HCT116 (cell line): ENCODE data around the gene ACLY.

ENCODE experiments used
- ATF3 ChIP-seq: IDR thresholded peaks from 2 replicates; pipeline ENCODE4 v1.6.1; 2012
- CTCF ChIP-seq, 3 experiments: fragments of 200-600 bp in 1 of 3; sonication (generic) in 1 of 3; IDR thresholded peaks in 2 of 3; conservative IDR thresholded peaks in 1 of 3; 2 replicates each; pipeline ENCODE4 v1.5.1; 2012 to 2017; ENCODE audit warnings: low read depth in 2 of 3, low read length in 2 of 3, antibody characterized with exemption in 1 of 3, borderline replicate concordance in 1 of 3, control low read depth in 1 of 3, mild to moderate bottlenecking in 1 of 3, mixed read lengths in 1 of 3, mixed run types in 1 of 3, moderate library complexity in 1 of 3; ENCODE audit not compliant: insufficient read depth in 1 of 3
- EZH2 ChIP-seq: fragments of 200-600 bp; sonication (generic); IDR thresholded peaks from 2 replicates; pipeline ENCODE4 v1.6.1; 2017; ENCODE audit warnings: antibody characterized with exemption, mixed run types
- EZH2phosphoT487 ChIP-seq: fragments of 200-600 bp; IDR thresholded peaks from 2 replicates; pipeline ENCODE4 v1.6.1; 2018; ENCODE audit warnings: antibody characterized with exemption, borderline replicate concordance
- POLR2A ChIP-seq: IDR thresholded peaks from 2 replicates; pipeline ENCODE4 v1.7.0; 2011; ENCODE audit warnings: borderline replicate concordance; ENCODE audit not compliant: insufficient read depth, insufficient read length; ENCODE audit errors: extremely low read depth
- POLR2AphosphoS5 ChIP-seq: IDR thresholded peaks from 2 replicates; pipeline ENCODE4 v1.6.1; 2011; ENCODE audit warnings: mild to moderate bottlenecking, low read depth, low read length, moderate library complexity
- RAD21 ChIP-seq: IDR thresholded peaks from 2 replicates; pipeline ENCODE4 v1.6.1; 2012; ENCODE audit warnings: low read depth, mild to moderate bottlenecking
- ZBTB33 ChIP-seq: IDR thresholded peaks from 2 replicates; pipeline ENCODE4 v1.6.1; 2011; ENCODE audit warnings: mild to moderate bottlenecking, low read length, moderate library complexity; ENCODE audit not compliant: insufficient replicate concordance; ENCODE audit errors: extremely low read depth
- ZNF274 ChIP-seq: fragments of 200-500 bp; sonication (Bioruptor generic); IDR thresholded peaks from 2 replicates; pipeline ENCODE4 v1.6.1; 2014; ENCODE audit warnings: mild to moderate bottlenecking, low read depth, low read length, inconsistent platforms

- TF ChIP-seq CTCF (IDR thresholded peaks at IDR 0.05 in 2 of 3, conservative IDR thresholded peaks at IDR 0.05 in 1 of 3; ENCODE audit: borderline replicate concordance in 1 of 3, insufficient read depth in 1 of 3, low read depth in 2 of 3, low read length in 2 of 3) (no peak), ZNF274 (no peak), POLR2AphosphoS5 (no peak), EZH2phosphoT487 (no peak), RAD21 (no peak), EZH2 (no peak), ATF3 (no peak), POLR2A (no peak), ZBTB33 (no peak)
Observed at GRCh38 chr17:41844971-41845370, 73.8 kb downstream of the ACLY start.
